Renal cortical epithelial cell (primary cell): ENCODE measurements around the gene SMIM38. TPM values are rescaled to one million over a fixed set of nuclear protein-coding genes. Genes with fewer than 3 reads are reported as not detected.
"Not testable (repeated sequence)": the region's sequence is repeated elsewhere in the genome, so short reads cannot be mapped to it uniquely, and the experiment has no call there.

Experiments
- DNase-seq: peaks from one replicate; pipeline ENCODE4 v3.0.0-alpha.2; 2011; ENCODE audit warnings: low read depth
- total RNA-seq: library from RNA; depleted of rRNA; stranded (reverse); fragments of >200 nt; gene quantifications from 2 replicates; pipeline ENCODE4 v1.2.3, GENCODE V29; 2014

Gene SMIM38
- total RNA-seq, 1 donor from 2014 or later: 0.05 TPM

- DNase-seq: no peak
These were observed 33.5 kb upstream of the SMIM38 start for GRCh38 chr11:69122326-69122629.

GRCh38 chr11:69122630-69123431 is 32.9 kb upstream of the SMIM38 start:
- peak; percentile 95 for DNase-seq

DNA sequence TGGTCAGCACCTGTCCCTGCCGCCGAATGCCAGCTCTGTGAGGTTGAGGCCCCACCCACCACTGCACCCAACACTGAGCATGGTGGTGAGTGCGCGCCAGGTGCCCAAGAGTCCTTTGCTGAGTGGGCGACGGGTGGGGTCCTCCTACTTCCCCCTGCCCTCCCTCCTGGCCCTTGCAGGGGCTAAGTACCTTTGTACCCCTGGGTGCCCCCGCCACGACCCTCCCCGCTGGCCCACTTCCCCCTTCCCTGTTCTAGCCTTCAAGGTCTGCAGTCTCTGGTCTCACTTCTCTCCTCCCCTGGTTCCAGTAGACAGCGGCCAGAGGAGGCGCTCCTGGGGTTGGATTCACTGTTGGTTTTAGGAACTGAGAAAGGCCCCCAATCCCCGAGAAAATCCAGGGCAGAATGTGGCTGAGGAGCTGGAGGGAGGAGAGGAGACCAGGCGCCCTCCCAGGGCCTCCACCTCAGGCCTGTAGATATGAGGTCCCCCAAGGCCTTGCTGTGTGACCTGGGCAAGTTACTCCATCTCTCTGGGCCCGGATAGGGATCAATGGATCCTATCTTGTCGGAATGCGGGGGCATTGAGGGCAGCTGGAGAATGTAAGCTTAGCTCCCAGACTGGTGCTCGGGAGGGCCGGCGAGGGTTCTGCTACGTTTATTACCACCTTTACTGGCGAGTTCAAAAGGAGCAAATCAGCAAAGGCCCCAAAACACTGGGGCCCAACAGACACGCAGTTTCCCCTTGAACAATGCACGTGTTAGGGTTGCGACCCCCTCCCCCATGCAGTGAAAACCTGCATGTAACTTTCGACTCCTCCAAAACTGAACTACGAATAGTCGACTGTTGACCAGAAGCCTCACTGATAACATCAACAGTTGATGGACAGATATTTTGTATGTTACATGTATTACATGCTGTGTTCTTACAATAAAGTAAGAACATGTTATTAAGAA is 31.9 kb upstream of the SMIM38 start:
- DNase-seq: no peak

DNA sequence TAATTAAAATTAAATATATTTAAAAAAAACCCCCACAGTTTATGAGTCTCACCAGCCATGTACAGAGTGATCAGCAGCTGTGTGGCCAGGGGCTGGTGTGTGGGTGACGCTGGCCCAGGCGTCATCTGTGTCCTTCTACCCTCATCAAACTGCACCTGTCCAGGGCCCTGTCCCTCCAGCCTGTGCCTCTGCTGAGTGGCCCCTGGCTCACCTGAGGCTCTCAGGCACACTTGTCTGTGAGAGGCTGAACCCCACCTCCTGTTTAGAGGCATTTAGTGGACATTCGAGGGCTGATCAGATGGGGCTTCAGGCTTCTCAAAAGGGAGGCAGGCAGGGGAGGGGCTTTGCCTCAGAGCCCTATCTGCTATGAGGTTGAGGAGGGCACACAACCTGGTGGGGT is 29.9 kb upstream of the SMIM38 start:
- no peak for DNase-seq

DNA sequence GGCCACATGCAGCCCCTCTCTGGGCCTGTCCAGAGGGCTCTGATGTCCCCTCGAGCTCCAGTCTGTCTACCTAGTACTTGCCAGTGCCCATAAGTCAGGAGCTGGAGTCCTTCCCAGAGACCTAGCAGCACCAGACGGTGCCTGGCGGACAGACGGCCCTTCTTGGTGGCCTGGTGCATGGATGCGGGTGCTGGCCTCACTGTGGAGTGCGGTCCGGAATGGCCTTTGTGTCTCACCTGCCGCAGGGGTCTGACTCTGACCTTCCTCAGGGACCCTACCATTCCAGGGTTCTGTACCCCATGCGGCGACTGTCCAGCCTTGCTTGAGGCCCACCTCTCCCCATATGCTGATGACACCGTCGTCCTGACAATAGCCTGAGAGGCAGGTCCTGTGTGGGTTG is 29.4 kb upstream of the SMIM38 start:
- DNase-seq: no peak

DNA sequence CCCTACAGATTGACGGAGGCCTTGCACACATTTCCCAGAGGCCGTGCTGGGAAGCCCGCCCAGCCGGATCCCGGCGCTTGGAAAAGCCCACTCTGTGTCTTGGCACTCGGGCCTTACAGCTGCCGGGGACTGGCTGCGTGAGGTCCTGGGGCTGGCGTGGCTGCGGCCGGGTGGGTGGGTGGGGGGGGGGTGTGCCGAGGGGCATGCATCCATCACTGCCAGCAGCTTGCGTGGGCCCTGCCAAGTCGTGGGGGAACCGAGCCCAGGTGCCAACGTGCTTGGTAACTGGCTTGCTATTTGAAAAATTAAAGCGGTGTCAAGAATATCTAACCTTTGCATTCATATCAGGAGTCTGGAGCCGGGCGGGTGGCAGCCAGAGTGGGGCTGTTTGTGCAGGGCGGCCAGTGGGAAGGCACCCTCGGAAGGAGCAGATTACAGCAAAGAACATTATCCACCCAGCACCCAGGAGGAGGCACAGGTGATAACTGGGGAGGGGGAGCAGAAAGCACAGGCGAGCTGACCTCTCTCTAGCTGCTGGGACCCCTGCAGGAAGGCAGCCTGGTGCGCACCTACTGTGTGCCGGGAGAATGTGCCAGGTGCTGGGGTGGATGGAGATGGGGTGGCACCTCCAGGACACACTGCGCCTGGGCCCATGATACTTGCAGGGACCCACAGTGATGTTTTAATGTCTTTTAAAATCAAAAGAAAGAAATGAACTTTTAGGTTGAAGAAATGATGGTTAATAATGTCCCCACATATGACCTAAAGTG is 28.5 kb upstream of the SMIM38 start:
- no peak for DNase-seq

DNA sequence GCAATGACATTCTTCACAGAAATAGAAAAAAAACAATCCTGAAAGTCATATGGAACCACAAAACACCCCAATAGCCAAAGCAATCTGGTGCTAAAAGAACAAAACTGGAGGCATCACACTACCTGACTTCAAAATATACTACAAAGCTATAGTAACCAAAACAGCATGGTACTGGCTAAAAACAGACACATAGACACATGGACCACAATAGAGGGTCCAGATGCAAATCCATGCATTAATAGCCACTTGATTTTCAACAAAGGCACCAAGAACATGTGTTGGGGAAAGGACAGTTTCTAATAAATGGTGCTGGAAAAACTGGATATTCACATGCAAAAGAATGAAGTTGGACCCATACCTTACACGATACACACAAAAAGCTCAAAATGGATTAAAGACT is 27.9 kb upstream of the SMIM38 start:
- DNase-seq: no peak

- no peak for DNase-seq
These were observed 26.7 kb upstream of the SMIM38 start for GRCh38 chr11:69129053-69129452.

GRCh38 chr11:69129647-69130046 is 26.1 kb upstream of the SMIM38 start:
- DNase-seq: no peak

GRCh38 chr11:69130654-69131053 is 25.1 kb upstream of the SMIM38 start:
- no peak for DNase-seq

DNA sequence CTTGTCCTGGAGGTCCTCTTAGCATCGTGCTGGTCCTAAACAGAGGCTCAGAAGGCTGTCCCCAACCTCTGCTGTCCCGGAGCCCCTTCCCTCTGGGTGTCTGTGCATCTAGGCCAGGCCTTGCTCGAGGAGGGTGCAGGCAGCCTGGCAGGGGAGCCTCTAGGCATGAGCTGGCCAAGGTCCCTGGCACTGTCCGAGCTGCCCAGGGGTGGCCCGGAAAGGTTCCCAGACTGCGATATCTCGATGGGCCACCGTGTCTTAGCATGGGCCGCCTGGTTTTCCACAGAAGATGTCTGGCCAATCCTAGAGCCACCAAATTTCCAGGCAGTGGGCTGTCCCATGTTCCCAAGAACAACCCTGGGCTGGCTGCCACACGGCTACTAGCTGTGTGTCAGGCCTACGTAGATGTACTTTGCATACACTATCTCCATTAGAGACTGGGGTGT is 24.6 kb upstream of the SMIM38 start:
- no peak for DNase-seq

GRCh38 chr11:69131644-69132300 is 24.0 kb upstream of the SMIM38 start:
- peak; percentile 79 for DNase-seq

DNA sequence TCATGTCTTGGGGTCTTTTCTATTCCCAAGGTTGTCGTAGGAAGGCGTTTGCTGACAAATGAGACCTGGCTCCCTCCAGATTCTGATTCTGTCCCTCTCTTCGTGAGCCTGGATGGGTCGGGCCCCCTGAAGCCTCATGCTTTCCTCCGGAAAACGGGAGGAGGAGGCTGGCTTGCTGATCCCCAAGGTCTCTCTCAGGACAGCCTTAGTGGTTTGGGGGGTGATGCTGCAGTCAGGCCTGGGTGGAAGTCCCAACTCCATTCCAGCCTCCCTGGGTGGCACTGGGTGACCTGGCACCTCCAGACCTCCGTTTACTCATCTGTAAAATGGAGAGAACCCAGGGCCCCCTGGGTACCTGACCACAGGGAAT is 23.4 kb upstream of the SMIM38 start:
- DNase-seq: no peak

DNA sequence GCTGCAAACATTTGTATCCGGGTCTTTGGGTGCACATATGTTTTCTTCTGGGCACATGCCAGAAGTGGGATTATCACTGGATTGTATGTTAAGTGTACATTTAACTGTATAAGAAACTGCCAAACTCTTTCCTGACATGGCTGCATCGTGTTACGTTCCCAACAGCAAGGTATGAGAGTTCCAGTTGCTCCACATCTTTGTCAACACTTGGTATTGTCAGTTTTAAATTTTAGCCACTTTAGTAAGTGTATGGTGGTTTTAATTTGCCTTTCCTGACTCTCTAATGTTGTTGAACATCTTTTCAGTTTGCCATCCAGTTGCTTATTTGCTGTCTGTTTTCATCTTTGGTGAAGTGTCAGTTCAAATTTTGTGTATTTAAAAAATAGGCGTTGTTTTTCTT is 22.5 kb upstream of the SMIM38 start:
- DNase-seq: no peak

DNA sequence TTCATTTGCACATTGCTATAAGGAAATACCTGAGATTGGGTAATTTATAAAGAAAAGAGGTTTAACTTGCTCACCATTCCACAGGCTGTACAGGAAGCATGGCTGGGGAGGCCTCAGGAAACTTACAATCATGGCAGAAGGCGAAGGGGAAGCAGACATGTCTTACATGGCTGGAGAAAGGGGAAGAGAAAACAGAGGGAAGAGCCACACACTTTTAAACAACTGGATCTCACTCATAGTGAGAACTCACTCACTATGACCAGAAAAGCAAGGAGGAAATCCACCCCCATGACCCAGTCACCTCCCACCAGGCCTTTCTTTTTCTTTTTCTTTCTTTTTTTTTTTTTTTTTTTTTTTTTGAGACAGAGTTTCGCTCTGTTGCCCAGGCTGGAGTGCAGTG is 21.6 kb upstream of the SMIM38 start:
- not testable (repeated sequence) for DNase-seq

DNA sequence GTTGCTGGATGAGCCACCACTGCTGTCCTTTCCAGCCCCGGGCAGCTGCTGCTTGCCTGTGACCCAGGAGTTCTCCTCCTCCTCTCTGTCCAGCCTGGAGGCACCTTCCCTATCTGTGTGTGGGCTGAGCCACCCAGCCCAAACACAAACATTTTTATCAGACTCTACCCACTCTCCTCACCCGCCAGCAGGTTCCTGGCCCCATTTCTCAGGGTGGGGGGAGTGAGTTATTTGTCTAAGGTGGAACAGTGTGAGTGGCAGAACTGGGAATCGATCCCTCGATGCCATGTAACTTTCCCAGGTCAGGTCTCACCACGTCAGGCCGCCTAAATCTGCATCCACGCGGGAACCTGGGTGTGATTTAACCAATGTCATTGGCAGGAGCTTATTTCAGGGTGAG is 20.8 kb upstream of the SMIM38 start:
- no peak for DNase-seq

GRCh38 chr11:69135420-69136363 is 20.0 kb upstream of the SMIM38 start:
- peak; percentile 33 for DNase-seq

DNA sequence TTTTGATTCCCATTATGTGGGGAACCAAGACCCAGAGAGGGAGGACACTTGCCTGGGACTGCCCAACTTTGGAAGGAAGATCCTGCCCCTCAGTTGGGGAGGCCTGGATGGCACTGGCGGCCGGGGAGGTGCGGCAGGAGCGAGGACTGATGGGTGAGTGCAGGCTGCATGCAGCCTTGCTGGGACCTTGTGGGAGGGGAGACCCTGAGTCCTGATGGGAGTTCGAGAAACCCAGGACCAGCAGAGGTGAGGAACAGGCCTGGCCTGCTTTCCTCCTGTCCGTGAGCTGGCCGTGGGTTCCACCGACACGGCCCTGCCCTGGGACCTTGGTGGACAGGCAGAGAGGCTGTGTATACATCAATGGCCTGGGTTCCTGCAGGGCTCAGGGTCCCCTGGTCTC is 19.3 kb upstream of the SMIM38 start:
- DNase-seq: no peak

GRCh38 chr11:69137151-69137844 is 18.4 kb upstream of the SMIM38 start:
- no peak for DNase-seq

DNA sequence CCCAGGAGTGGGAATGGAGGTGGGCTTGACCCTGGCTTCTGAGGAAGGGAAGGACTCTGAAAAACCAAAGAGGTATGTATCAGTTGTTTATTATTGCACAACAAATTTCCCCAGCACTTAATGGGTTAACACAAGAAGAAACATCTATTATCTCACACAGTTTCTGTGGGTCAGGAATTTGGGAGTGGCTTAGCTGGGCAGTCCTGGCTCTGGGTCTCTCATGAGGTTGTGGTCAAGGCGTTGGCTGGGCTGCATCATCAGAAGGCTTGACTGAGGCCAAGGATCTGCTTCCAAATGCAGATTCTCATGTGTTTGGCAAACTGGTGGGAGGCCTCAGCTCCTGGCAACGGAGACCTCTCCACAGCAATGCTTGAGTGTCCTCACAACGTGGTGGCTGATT is 17.5 kb upstream of the SMIM38 start:
- DNase-seq: peak; percentile 45
